A673 (cell line): ENCODE results near the gene LMAN1L. TPM values are rescaled to one million over a fixed set of nuclear protein-coding genes. Genes with fewer than 3 reads are reported as not detected.
A peak's percentile ranks its signal among the peaks of the same experiment; 100 is the strongest.

ENCODE experiments used
- BruUV-seq: library from RNA; stranded (reverse); fragments of 400-500 nt; replicated peaks from 2 replicates; lab custom pipeline; 2021; lab: Mats Ljungman, UMichigan
- CTCF ChIA-PET: fragments of 300-600 bp; sonication (Branson Sonifier 250); formaldehyde crosslinking; loops from one replicate; lab custom pipeline; 2022; ENCODE audit warnings: antibody characterized with exemption; lab: Charles Lee
- POLR2A ChIA-PET: fragments of 300-600 bp; sonication (Branson Sonifier 250); formaldehyde crosslinking; loops from one replicate; lab custom pipeline; 2022; ENCODE audit warnings: antibody characterized with exemption; ENCODE audit not compliant: low non-redundant PET; lab: Charles Lee
- DNase-seq: peaks from one replicate; pipeline ENCODE4 v3.0.0-alpha.2; 2015; ENCODE audit warnings: low spot score
- H3K27ac ChIP-seq: fragments of 200-600 bp; sonication (generic); 2 replicates; pipeline ENCODE4 v1.5.1; 2016; ENCODE audit warnings: mixed run types, low read depth, mild to moderate bottlenecking, mixed read lengths, antibody characterized with exemption, low read length; ENCODE audit not compliant: poor library complexity, severe bottlenecking
- H3K27me3 ChIP-seq: fragments of 200-600 bp; sonication (generic); replicated peaks from 2 replicates; pipeline ENCODE4 v1.6.1; 2017; ENCODE audit warnings: mixed run types, low read depth, mild to moderate bottlenecking, mixed read lengths, antibody characterized with exemption, low read length; ENCODE audit not compliant: insufficient read depth, poor library complexity
- H3K36me3 ChIP-seq: fragments of 200-600 bp; sonication (generic); 2 replicates; pipeline ENCODE4 v1.6.1; 2016; ENCODE audit warnings: mixed run types, mild to moderate bottlenecking, mixed read lengths, antibody characterized with exemption, low read length; ENCODE audit not compliant: insufficient read depth, poor library complexity, severe bottlenecking
- H3K4me1 ChIP-seq: fragments of 200-600 bp; sonication (generic); 2 replicates; pipeline ENCODE4 v1.6.1; 2017; ENCODE audit warnings: mixed run types, mild to moderate bottlenecking, mixed read lengths, antibody characterized with exemption, low read length; ENCODE audit not compliant: insufficient read depth, poor library complexity, severe bottlenecking
- H3K4me3 ChIP-seq: fragments of 200-600 bp; sonication (generic); 2 replicates; pipeline ENCODE4 v1.5.1; 2016; ENCODE audit warnings: low read depth, mixed run types, mild to moderate bottlenecking, mixed read lengths, low read length; ENCODE audit not compliant: poor library complexity, severe bottlenecking
- H3K9me3 ChIP-seq: fragments of 200-600 bp; sonication (generic); 2 replicates; pipeline ENCODE4 v1.6.1; 2016; ENCODE audit warnings: mixed run types, low read depth, mild to moderate bottlenecking, mixed read lengths, antibody characterized with exemption, low read length; ENCODE audit not compliant: poor library complexity, severe bottlenecking
- EZH2 ChIP-seq: fragments of 200-600 bp; sonication (generic); IDR thresholded peaks from 2 replicates; pipeline ENCODE4 v1.6.1; 2017; ENCODE audit warnings: borderline replicate concordance, low read depth, mild to moderate bottlenecking, mixed read lengths, antibody characterized with exemption, low read length; ENCODE audit not compliant: poor library complexity, severe bottlenecking
- intact Hi-C: fragments of 100-400 bp; cut with micrococcal nuclease; formaldehyde crosslinking; loops from one replicate; pipeline ENCODE4 v1.10.0; 2022; ENCODE audit not compliant: unreplicated experiment
- total RNA-seq: library from RNA; stranded (reverse); gene quantifications from 2 replicates; pipeline ENCODE4 v1.2.3, GENCODE V29; 2021
- TF ChIP-seq, protein P1 (sequence below): fragments of 300-800, 200-600 bp; sonication (generic); conservative IDR thresholded peaks from 2 replicates; pipeline ENCODE4 v1.5.1; 2017; ENCODE audit warnings: low read depth, mild to moderate bottlenecking, antibody characterized with exemption, low read length, moderate library complexity, mixed read lengths

The LMAN1L gene
- total RNA-seq, 1 experiment from 2014 or later = 0.80 TPM

DNA sequence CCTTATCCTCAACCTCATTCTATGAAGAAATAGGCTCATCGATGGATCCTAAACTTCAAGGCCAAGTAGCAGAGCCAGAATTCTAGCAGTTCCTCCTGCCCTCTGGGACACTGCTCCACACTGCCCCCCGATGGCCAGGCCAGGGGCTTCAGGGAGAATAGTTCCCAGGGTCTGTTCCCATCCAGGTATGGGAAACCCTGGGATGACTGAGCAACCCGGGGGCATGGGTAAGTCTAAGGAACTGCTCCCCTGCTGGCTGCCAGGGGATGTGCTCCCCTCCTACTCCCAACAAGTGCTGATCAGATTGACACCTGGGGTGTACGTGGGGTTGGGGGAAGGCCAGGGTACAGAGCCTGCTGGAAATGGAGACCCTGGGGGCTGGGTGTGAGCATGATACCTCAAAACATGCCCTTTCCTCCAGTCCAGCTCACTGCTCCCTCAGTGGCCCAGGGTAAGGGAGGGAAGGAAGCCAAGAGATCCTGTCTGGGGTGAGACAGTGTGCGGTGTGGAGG, 22.7 kb downstream of the LMAN1L start:
- intact Hi-C loops = loop anchor here (5.0 kb wide), 1 partner anchor 63 kb away; no protein-coding TSS in a partner anchor
- H3K9me3 ChIP-seq = no peaks in the 10 kb centered on the region
- H3K27me3 ChIP-seq = no peaks in the 10 kb centered on the region
- H3K27ac ChIP-seq = no peak overlapping the region
- ChIA-PET CTCF (interaction anchor here (1.4 kb wide), 1 partner anchor 64 kb away, joined by 7 read pairs; no protein-coding TSS in a partner anchor), POLR2A (no interaction called here)
- no peak for TF ChIP-seq EZH2
- TF ChIP-seq, protein P1, sequence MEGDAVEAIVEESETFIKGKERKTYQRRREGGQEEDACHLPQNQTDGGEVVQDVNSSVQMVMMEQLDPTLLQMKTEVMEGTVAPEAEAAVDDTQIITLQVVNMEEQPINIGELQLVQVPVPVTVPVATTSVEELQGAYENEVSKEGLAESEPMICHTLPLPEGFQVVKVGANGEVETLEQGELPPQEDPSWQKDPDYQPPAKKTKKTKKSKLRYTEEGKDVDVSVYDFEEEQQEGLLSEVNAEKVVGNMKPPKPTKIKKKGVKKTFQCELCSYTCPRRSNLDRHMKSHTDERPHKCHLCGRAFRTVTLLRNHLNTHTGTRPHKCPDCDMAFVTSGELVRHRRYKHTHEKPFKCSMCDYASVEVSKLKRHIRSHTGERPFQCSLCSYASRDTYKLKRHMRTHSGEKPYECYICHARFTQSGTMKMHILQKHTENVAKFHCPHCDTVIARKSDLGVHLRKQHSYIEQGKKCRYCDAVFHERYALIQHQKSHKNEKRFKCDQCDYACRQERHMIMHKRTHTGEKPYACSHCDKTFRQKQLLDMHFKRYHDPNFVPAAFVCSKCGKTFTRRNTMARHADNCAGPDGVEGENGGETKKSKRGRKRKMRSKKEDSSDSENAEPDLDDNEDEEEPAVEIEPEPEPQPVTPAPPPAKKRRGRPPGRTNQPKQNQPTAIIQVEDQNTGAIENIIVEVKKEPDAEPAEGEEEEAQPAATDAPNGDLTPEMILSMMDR = peak; percentile 87
- H3K4me3 ChIP-seq = no peak overlapping the region
- DNase-seq = peak; percentile 77
- H3K36me3 ChIP-seq = peaks cover 4% of the 10 kb centered on the region
- BruUV-seq = no TSS peak
- H3K4me1 ChIP-seq = no peaks in the 10 kb centered on the region

DNA sequence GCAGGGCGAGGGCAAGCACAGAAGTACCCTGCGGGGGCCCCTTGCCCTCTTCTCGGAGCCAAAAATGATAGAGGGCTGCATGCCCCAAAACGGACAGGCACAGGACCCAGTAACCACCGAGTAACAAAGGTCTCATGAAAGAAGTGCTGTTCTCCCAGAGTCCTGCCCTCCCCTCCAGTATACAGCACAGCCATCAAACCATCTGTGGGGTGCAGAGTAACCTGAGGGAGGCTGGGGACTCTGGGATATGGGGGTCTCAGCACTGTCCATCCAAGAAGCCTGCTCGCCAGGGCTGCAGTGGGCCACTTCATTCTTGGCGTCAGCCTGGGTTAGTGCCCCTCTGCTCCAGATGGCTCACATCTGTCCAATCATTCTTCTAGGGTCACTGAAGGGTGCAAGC, 24.2 kb downstream of the LMAN1L start:
- Histone ChIP-seq H3K4me3 (no peak overlapping the region), H3K4me1 (no peaks in the 10 kb centered on the region), H3K27me3 (no peaks in the 10 kb centered on the region), H3K27ac (no peak overlapping the region), H3K36me3 (peaks cover 8% of the 10 kb centered on the region), H3K9me3 (no peaks in the 10 kb centered on the region)
- intact Hi-C loops = loop anchor here (5.0 kb wide), 1 partner anchor 65 kb away; no protein-coding TSS in a partner anchor
- BruUV-seq = no TSS peak
- ChIA-PET CTCF (interaction anchor here (1.4 kb wide), 1 partner anchor 66 kb away, joined by 7 read pairs; no protein-coding TSS in a partner anchor), POLR2A (no interaction called here)
- TF ChIP-seq, protein P1 = no peak
- no peak for TF ChIP-seq EZH2
- no peak for DNase-seq

DNA sequence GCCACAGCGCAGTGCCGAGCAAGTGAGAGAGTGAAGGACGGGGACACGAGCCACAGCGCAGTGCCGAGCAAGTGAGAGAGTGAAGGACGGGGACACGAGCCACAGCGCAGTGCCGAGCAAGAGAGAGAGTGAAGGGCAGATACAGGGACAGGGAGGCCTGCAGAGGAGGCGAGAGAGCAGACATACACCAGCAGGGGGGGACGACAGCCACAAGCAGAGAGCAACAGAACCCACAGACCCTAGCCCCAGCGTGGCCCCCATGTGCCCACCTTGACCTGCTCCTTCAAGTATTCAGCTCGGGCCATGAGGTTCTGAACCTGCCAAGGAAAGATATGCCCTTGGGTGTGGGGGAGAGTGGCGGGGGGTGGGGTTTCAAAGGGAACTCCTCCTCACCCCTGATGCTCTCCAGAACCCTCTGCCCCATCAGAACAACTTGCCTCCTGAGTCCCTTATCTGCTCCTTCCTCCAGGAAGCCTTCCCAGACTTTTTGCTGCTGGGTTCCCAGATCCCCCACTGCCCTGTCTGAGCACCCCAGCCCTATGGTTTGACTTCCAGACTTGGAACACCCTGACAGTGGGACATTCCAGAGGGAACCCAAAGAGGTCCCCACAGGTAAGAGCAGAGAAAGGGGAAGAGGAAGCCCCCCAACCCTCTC, 25.0 kb downstream of the LMAN1L start:
- ChIA-PET POLR2A (no interaction called here), CTCF (no interaction called here)
- no peak for DNase-seq
- no peak overlapping the region for H3K4me3 ChIP-seq
- intact Hi-C loops = loop anchor here (5.0 kb wide), 1 partner anchor 65 kb away; no protein-coding TSS in a partner anchor
- no peak for TF ChIP-seq EZH2
- TF ChIP-seq, protein P1 = no peak; the same call in 1 of the 2 replicates
- no peaks in the 10 kb centered on the region for H3K4me1 ChIP-seq
- H3K36me3 ChIP-seq = peaks cover 8% of the 10 kb centered on the region
- BruUV-seq = no TSS peak
- no peak overlapping the region for H3K27ac ChIP-seq
- H3K9me3 ChIP-seq = no peaks in the 10 kb centered on the region
- H3K27me3 ChIP-seq = no peaks in the 10 kb centered on the region
